Activated naive CD4-positive, alpha-beta T cell treated with anti-CD3 and anti-CD28 coated beads for 36 hours (primary cell): Measurements from ENCODE around the gene RAB8A. TPM values are rescaled to one million over a fixed set of nuclear protein-coding genes. Genes with fewer than 3 reads are reported as not detected.
"Not testable (repeated sequence)": the region's sequence is repeated elsewhere in the genome, so short reads cannot be mapped to it uniquely, and the experiment has no call there.

Source experiments
- CTCF ChIA-PET: fragments of 350-600 bp; sonication (Branson Sonifier 250); formaldehyde crosslinking; loops from one replicate; lab custom pipeline; 2021; ENCODE audit warnings: antibody characterized with exemption; lab: Charles Lee
- DNase-seq: peaks from one replicate; pipeline ENCODE4 v3.0.0-alpha.2; 2020
- H3K27ac Mint-ChIP-seq: one replicate; pipeline ENCODE4 v1.8.0; 2021; ENCODE audit warnings: mild to moderate bottlenecking, mixed read lengths
- H3K27me3 Mint-ChIP-seq: one replicate; pipeline ENCODE4 v1.8.0; 2021; ENCODE audit warnings: low read depth, mixed read lengths
- H3K36me3 Mint-ChIP-seq: one replicate; pipeline ENCODE4 v1.8.0; 2021; ENCODE audit warnings: low read depth, mixed read lengths
- H3K4me1 Mint-ChIP-seq: one replicate; pipeline ENCODE4 v1.8.0; 2021; ENCODE audit warnings: low read depth, mixed read lengths
- H3K4me3 Mint-ChIP-seq: one replicate; pipeline ENCODE4 v1.8.0; 2021; ENCODE audit warnings: mild to moderate bottlenecking, moderate library complexity, mixed read lengths
- H3K9me3 Mint-ChIP-seq: one replicate; pipeline ENCODE4 v1.8.0; 2021; ENCODE audit warnings: mixed read lengths
- intact Hi-C: fragments of 100-400 bp; cut with micrococcal nuclease; formaldehyde crosslinking; loops from one replicate; pipeline ENCODE4 v1.15.1; 2023
- total RNA-seq, 2 experiments: library from RNA; stranded (reverse); gene quantifications; one replicate each; pipeline ENCODE4 v1.2.3, GENCODE V29; 2021

Gene RAB8A
- total RNA-seq, 2 experiments from 2014 or later, result 90.5 to 95.2 TPM

DNA sequence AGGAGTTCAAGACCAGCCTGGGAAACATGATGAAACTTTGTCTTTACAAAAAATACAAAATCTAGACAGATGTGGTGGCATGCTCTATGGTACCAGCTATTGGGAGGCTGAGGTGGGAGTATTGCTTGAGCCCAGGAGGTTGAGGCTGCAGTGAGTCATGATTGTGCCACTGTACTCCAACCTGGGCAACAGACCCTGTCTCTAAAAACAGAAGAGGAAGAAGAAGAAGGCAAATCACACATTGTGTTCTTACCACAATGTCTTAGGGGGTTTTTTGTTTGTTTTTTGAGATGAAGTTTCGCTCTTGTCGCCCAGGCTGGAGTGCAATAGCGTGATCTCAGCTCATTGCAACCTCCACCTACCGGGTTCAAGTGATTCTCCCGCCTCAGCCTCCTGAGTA is 67.2 kb downstream of the RAB8A start:
- H3K36me3 Mint-ChIP-seq, H3K9me3 Mint-ChIP-seq, H3K4me3 Mint-ChIP-seq, H3K27ac Mint-ChIP-seq, intact Hi-C loops, DNase-seq, H3K27me3 Mint-ChIP-seq, H3K4me1 Mint-ChIP-seq: not testable (repeated sequence)
- CTCF ChIA-PET, result interaction anchor here (0.8 to 1.6 kb wide), 2 partner anchors 34 to 137 kb away, joined by 5 to 6 read pairs; no protein-coding TSS in a partner anchor

DNA sequence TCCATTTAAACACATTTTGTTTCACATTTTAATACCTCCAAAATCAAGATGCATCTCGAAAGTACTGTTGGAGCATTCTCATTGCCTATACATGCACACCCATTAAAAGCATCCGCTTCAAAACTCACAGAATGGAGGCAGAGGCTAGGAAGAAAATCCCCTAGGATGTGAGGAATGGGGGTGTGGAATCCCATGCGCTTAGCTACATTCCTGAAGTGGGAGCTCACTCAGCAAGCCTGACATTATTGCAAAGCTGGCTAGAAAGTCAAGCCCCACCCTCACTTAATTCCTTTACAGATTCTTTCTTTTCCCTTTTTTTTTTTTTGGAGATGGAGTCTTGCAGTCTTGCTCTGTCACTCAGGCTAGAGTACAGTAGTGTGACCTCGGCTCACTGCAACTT is 68.9 kb downstream of the RAB8A start:
- Mint-ChIP-seq H3K36me3 (peaks cover 4% of the 10 kb centered on the region), H3K4me3 (no peak overlapping the region), H3K4me1 (peaks cover 10% of the 10 kb centered on the region), H3K27ac (no peak overlapping the region), H3K9me3 (no peaks in the 10 kb centered on the region), H3K27me3 (no peaks in the 10 kb centered on the region)
- CTCF ChIA-PET, result interaction anchor here (2.0 to 3.1 kb wide), 2 partner anchors 118 to 139 kb away, joined by 12 to 29 read pairs; no protein-coding TSS in a partner anchor
- intact Hi-C loops, result no loop called here
- DNase-seq, result no peak

Other genes with a start within 250 kb of the RAB8A start
- under 1 TPM in 1 of 2 experiments, not detected in 1; 0.24 TPM for gene CYP4F2, start 213.8 kb upstream of the RAB8A start, total RNA-seq
- not detected for gene CYP4F11, start 177.4 kb upstream of the RAB8A start, total RNA-seq
- not detected for gene OR10H4, start 162.9 kb upstream of the RAB8A start, total RNA-seq
- gene TPM4, start 35.4 kb upstream of the RAB8A start, total RNA-seq, result 100 to 1,000 TPM; 240 to 254 TPM
- 10 to 100 TPM; 18.3 to 20.7 TPM for gene HSH2D, start 31.8 kb downstream of the RAB8A start, total RNA-seq
- gene CIB3, start 61.6 kb downstream of the RAB8A start, total RNA-seq, result not detected
- gene FAM32A, start 73.5 kb downstream of the RAB8A start, total RNA-seq, result 10 to 100 TPM; 38.2 to 41.9 TPM
- gene AP1M1, start 86.0 kb downstream of the RAB8A start, total RNA-seq, result 100 to 1,000 TPM; 113 to 123 TPM
- gene KLF2, start 212.9 kb downstream of the RAB8A start, total RNA-seq, result under 1 TPM; 0.22 to 0.69 TPM